Natural killer cell (primary cell): Measurements from ENCODE around the gene NME3. TPM values are rescaled to one million over a fixed set of nuclear protein-coding genes. Genes with fewer than 3 reads are reported as not detected.
A peak's percentile ranks its signal among the peaks of the same experiment; 100 is the strongest.

ENCODE experiments used
- ATAC-seq, 3 donors: fragments of 150-1000 bp in 2 of 3; fragments of 200-7000 bp in 1 of 3; cut with Tn5 transposase; 1 replicate in 1 of 3; 2 replicates in 2 of 3; pipeline ENCODE4 v1.10.0; 2021; ENCODE audit warnings: mild to moderate bottlenecking in 2 of 3, moderate library complexity in 2 of 3
- DNase-seq, 2 donors: peaks; one replicate each; pipeline versions ENCODE4 v3.0.0 to v3.0.0-alpha.2; 2013 to 2021; ENCODE audit warnings: mixed read lengths in 1 of 2
- H3K27ac ChIP-seq: one replicate; pipeline ENCODE4 v1.5.1; 2013; ENCODE audit warnings: mild to moderate bottlenecking, low read length
- H3K27me3 ChIP-seq: one replicate; pipeline ENCODE4 v1.6.1; 2013; ENCODE audit warnings: low read length; ENCODE audit not compliant: control insufficient read depth, insufficient read depth
- H3K36me3 ChIP-seq: one replicate; pipeline ENCODE4 v1.6.1; 2013; ENCODE audit warnings: low read length; ENCODE audit not compliant: control insufficient read depth, insufficient read depth
- H3K4me1 ChIP-seq: one replicate; pipeline ENCODE4 v1.6.1; 2013; ENCODE audit warnings: low read length; ENCODE audit not compliant: control insufficient read depth, insufficient read depth
- H3K4me3 ChIP-seq: one replicate; pipeline ENCODE4 v1.5.1; 2013; ENCODE audit warnings: low read length
- H3K9me3 ChIP-seq: one replicate; pipeline ENCODE4 v1.6.1; 2013; ENCODE audit warnings: low read length; ENCODE audit not compliant: control insufficient read depth, insufficient read depth
- H3K27ac Mint-ChIP-seq, 2 donors: one replicate each; pipeline ENCODE4 v1.8.0; 2022; ENCODE audit warnings: mild to moderate bottlenecking in 2 of 2, mixed read lengths in 2 of 2, moderate library complexity in 1 of 2
- H3K27me3 Mint-ChIP-seq, 2 donors: one replicate each; pipeline ENCODE4 v1.8.0; 2022; ENCODE audit warnings: low read depth in 2 of 2, mixed read lengths in 2 of 2
- H3K36me3 Mint-ChIP-seq: one replicate; pipeline ENCODE4 v1.8.0; 2022; ENCODE audit warnings: mixed read lengths
- H3K4me1 Mint-ChIP-seq, 2 donors: one replicate each; pipeline ENCODE4 v1.8.0; 2022; ENCODE audit warnings: mixed read lengths in 2 of 2
- H3K4me3 Mint-ChIP-seq: one replicate; pipeline ENCODE4 v1.8.0; 2022; ENCODE audit warnings: mild to moderate bottlenecking, moderate library complexity, mixed read lengths
- H3K9me3 Mint-ChIP-seq, 2 donors: one replicate each; pipeline ENCODE4 v1.8.0; 2022; ENCODE audit warnings: mixed read lengths in 2 of 2
- CTCF ChIP-seq: fragments of 200-600 bp; IDR thresholded peaks from one replicate; pipeline ENCODE4 v1.8.0; 2022; ENCODE audit warnings: antibody characterized with exemption
- WGBS: methylation state at CpG from one replicate; pipeline ENCODE4 v1.1.7; 2013; ENCODE audit warnings: missing lambda C conversion rate; ENCODE audit not compliant: insufficient coverage; 5-methylcytosine and 5-hydroxymethylcytosine counted together
- intact Hi-C: fragments of 100-400 bp; cut with micrococcal nuclease; formaldehyde crosslinking; loops from one replicate; pipeline ENCODE4 v1.14.2; 2022
- total RNA-seq, 4 donors: library from RNA; stranded (reverse); fragments of 120-200 nt in 1 of 4; gene quantifications; one replicate each; pipeline versions ENCODE4 v1.2.3 to v1.2.4, GENCODE V29; 2013 to 2022

The NME3 gene
- total RNA-seq, 3 donors from 2014 or later (not counting 1 experiment from before 2014, with no cell fraction given), result 40.6 to 50.3 (median 46.2) TPM

DNA sequence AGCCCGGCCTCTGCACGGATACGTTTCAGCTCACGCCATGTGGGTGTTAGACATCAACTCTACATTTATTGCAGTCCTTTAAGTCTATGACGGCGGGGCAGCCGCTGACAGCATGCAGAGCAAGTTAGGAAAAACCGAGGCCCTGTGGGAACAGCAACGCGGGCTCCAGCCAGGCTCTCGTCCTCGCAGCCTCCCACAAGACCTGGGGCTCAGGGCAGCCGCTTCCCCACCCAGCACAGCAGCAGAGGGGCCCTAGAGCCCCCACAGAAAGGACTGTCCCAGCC is 5.3 kb upstream of the NME3 start:
- Histone ChIP-seq H3K27ac (no peak overlapping the region), H3K4me3 (no peak overlapping the region), H3K9me3 (no peaks in the 10 kb centered on the region), H3K4me1 (peaks cover 50% of the 10 kb centered on the region), H3K27me3 (no peaks in the 10 kb centered on the region), H3K36me3 (peaks cover 24% of the 10 kb centered on the region)
- Mint-ChIP-seq H3K27me3 (no peaks in the 10 kb centered on the region), H3K4me3 (no peak overlapping the region), H3K9me3 (no peaks in the 10 kb centered on the region), H3K27ac (no peak overlapping the region), H3K36me3 (no peaks in the 10 kb centered on the region), H3K4me1 (peaks cover 19 to 20% of the 10 kb centered on the region in 2 donors)
- DNase-seq (no peak), ATAC-seq (no peak)
- 95% methylated on average over 13 of the region's 13 CpGs for WGBS
- TF ChIP-seq CTCF, result no peak
- intact Hi-C loops, result loop anchor here (10.0 kb wide), 1 partner anchor 148 kb away; no protein-coding TSS in a partner anchor

GRCh38 chr16:1775846-1776671 is 4.7 kb upstream of the NME3 start:
- Mint-ChIP-seq H3K4me3 (peak overlapping the region; percentile 25), H3K36me3 (no peaks in the 10 kb centered on the region), H3K9me3 (no peaks in the 10 kb centered on the region), H3K27ac (no peak overlapping the region), H3K4me1 (peaks cover 14 to 15% of the 10 kb centered on the region in 2 donors), H3K27me3 (no peaks in the 10 kb centered on the region)
- Histone ChIP-seq H3K27me3 (no peaks in the 10 kb centered on the region), H3K4me3 (no peak overlapping the region), H3K9me3 (no peaks in the 10 kb centered on the region), H3K36me3 (peaks cover 24% of the 10 kb centered on the region), H3K4me1 (peaks cover 45% of the 10 kb centered on the region), H3K27ac (no peak overlapping the region)
- intact Hi-C loops, result loop anchor here (10.0 kb wide), 1 partner anchor 149 kb away; no protein-coding TSS in a partner anchor
- 89% methylated on average over 27 of the region's 28 CpGs for whole genome bisulfite sequencing
- no peak for TF ChIP-seq CTCF
- ATAC-seq (no peak), DNase-seq (no peak)

DNA sequence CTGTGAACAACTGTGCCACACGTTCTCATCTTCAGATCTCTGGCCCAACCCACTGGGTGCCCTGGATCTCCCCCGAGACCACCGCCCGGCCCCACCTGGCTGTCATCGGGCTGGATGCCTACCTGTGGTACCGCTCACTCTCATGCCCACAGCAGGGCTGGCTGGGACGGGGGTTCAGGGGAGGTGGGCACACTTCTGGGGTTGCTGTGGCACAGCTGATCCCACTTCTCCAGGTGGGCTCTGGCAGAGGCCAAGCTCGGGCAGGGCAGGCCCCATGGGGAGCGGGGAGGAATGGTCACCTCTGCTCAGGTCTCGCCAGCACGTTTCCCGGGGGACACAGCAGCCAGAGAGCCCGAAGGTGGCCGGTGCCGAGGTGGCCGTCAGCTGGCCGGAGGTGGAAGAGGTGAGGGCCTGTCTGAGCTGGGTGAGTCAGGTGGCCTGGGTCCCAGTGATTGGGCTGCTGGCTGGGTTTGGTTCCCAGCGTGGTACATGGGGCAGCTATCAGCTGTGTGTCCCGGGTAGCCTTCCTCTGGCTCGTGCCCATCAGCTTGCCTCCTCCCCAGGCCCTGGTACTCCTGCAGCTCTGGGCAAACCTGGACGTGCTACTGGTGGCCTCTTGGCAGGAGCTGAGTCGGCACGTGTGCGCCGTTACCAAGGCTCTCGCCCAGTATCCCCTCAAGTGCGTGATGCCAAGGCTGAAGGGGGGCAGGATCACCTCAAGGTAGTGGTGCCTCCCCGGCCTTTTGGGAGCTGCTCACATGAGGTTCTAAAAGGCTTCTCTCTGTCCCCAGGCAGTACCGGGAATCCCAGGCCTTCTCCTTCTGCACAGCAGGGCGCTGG is 3.9 kb upstream of the NME3 start:
- Mint-ChIP-seq H3K27me3 (no peaks in the 10 kb centered on the region), H3K4me1 (peaks cover 14 to 17% of the 10 kb centered on the region in 2 donors), H3K27ac (no peak overlapping the region), H3K36me3 (no peaks in the 10 kb centered on the region), H3K4me3 (peak overlapping the region; percentile 46), H3K9me3 (no peaks in the 10 kb centered on the region)
- intact Hi-C loops, result loop anchor here (10.0 kb wide), 1 partner anchor 150 kb away; no protein-coding TSS in a partner anchor
- Histone ChIP-seq H3K27ac (no peak overlapping the region), H3K36me3 (peaks cover 22% of the 10 kb centered on the region), H3K9me3 (no peaks in the 10 kb centered on the region), H3K4me3 (no peak overlapping the region), H3K4me1 (peaks cover 45% of the 10 kb centered on the region), H3K27me3 (no peaks in the 10 kb centered on the region)
- TF ChIP-seq CTCF, result no peak
- WGBS, result 97% methylated on average over 30 of the region's 30 CpGs
- DNase-seq (no peak), ATAC-seq (no peak)
